Activated CD4-positive, alpha-beta T cell treated with anti-CD3 and anti-CD28 coated beads for 36 hours (primary cell): ENCODE results near the gene PAQR7. TPM values are rescaled to one million over a fixed set of nuclear protein-coding genes. Genes with fewer than 3 reads are reported as not detected.

Experiments used
- ATAC-seq: fragments of 200-7000 bp; cut with Tn5 transposase; one replicate; pipeline ENCODE4 v1.10.0; 2021; ENCODE audit warnings: mild to moderate bottlenecking, moderate library complexity
- CTCF ChIA-PET: fragments of 350-600 bp; sonication (Branson Sonifier 250); formaldehyde crosslinking; loops from one replicate; lab custom pipeline; 2021; ENCODE audit warnings: antibody characterized with exemption; lab: Charles Lee
- POLR2A ChIA-PET: fragments of 350-600 bp; sonication (Branson Sonifier 250); formaldehyde crosslinking; loops from one replicate; lab custom pipeline; 2021; ENCODE audit warnings: antibody characterized with exemption, inconsistent platforms; lab: Charles Lee
- DNase-seq: peaks from one replicate; pipeline ENCODE4 v3.0.0-alpha.2; 2020
- H3K27ac Mint-ChIP-seq: one replicate; pipeline ENCODE4 v1.8.0; 2021; ENCODE audit warnings: mixed read lengths
- H3K27me3 Mint-ChIP-seq: one replicate; pipeline ENCODE4 v1.8.0; 2021; ENCODE audit warnings: mixed read lengths
- H3K36me3 Mint-ChIP-seq: one replicate; pipeline ENCODE4 v1.8.0; 2021; ENCODE audit warnings: low read depth, mixed read lengths
- H3K4me1 Mint-ChIP-seq: one replicate; pipeline ENCODE4 v1.8.0; 2021; ENCODE audit warnings: mixed read lengths
- H3K4me3 Mint-ChIP-seq: one replicate; pipeline ENCODE4 v1.8.0; 2021; ENCODE audit warnings: mild to moderate bottlenecking, moderate library complexity, mixed read lengths
- H3K9me3 Mint-ChIP-seq: one replicate; pipeline ENCODE4 v1.8.0; 2021; ENCODE audit warnings: low read depth, mixed read lengths
- intact Hi-C, 2 experiments: fragments of 100-400 bp; cut with DNase I in 1 of 2; cut with micrococcal nuclease in 1 of 2; formaldehyde crosslinking; loops; one replicate each; pipeline versions ENCODE4 v1.14.2 to v1.15.1; 2022 to 2024; cut with DNase I, micrococcal nuclease
- total RNA-seq, 2 experiments: library from RNA; stranded (reverse); gene quantifications; one replicate each; pipeline ENCODE4 v1.2.3, GENCODE V29; 2021

Gene PAQR7
- total RNA-seq, 2 experiments from 2014 or later = 3.9 to 4.4 TPM

- Mint-ChIP-seq H3K36me3 (no peaks in the 10 kb centered on the region), H3K4me3 (no peak overlapping the region), H3K27ac (no peak overlapping the region), H3K27me3 (no peaks in the 10 kb centered on the region), H3K4me1 (peaks cover 6% of the 10 kb centered on the region), H3K9me3 (no peaks in the 10 kb centered on the region)
- no peak for ATAC-seq
- no peak for DNase-seq
- intact Hi-C loops = no loop called here
- CTCF ChIA-PET = interaction anchor here (1.1 to 1.2 kb wide), 2 partner anchors 10 to 145 kb away, joined by 3 to 4 read pairs; no protein-coding TSS in a partner anchor
- POLR2A ChIA-PET = no interaction called here
These were observed 14.0 kb upstream of the PAQR7 start for GRCh38 chr1:25889470-25889869.

GRCh38 chr1:25888426-25888987, 13.0 kb upstream of the PAQR7 start:
- H3K36me3 Mint-ChIP-seq = no peaks in the 10 kb centered on the region
- POLR2A ChIA-PET = interaction anchor here (0.6 kb wide), 1 partner anchor 162 kb away, joined by 3 read pairs; no protein-coding TSS in a partner anchor
- H3K4me1 Mint-ChIP-seq = peaks cover 6% of the 10 kb centered on the region
- CTCF ChIA-PET = interaction anchor here (0.7 to 1.2 kb wide), 4 partner anchors 9 to 146 kb away, joined by 3 to 4 read pairs (median 4); partner anchors contain the start of gene PAQR7
- no peak overlapping the region for H3K4me3 Mint-ChIP-seq
- no peaks in the 10 kb centered on the region for H3K9me3 Mint-ChIP-seq
- intact Hi-C loops = no loop called here
- DNase-seq = no peak
- no peak overlapping the region for H3K27ac Mint-ChIP-seq
- no peak for ATAC-seq
- H3K27me3 Mint-ChIP-seq = no peaks in the 10 kb centered on the region

- H3K4me3 Mint-ChIP-seq = no peak overlapping the region
- H3K27ac Mint-ChIP-seq = no peak overlapping the region
- DNase-seq = no peak
- no peaks in the 10 kb centered on the region for H3K27me3 Mint-ChIP-seq
- intact Hi-C loops = no loop called here
- ATAC-seq = no peak
- no peaks in the 10 kb centered on the region for H3K9me3 Mint-ChIP-seq
- CTCF ChIA-PET = no interaction called here
- no peaks in the 10 kb centered on the region for H3K36me3 Mint-ChIP-seq
- no peaks in the 10 kb centered on the region for H3K4me1 Mint-ChIP-seq
- POLR2A ChIA-PET = interaction anchor here (0.6 kb wide), 1 partner anchor 10 kb away, joined by 3 read pairs; no protein-coding TSS in a partner anchor
These were observed 10.1 kb upstream of the PAQR7 start for GRCh38 chr1:25885602-25886001.

- H3K9me3 Mint-ChIP-seq = no peaks in the 10 kb centered on the region
- POLR2A ChIA-PET = no interaction called here
- no peak overlapping the region for H3K4me3 Mint-ChIP-seq
- no peak for DNase-seq
- ATAC-seq = no peak
- no peak overlapping the region for H3K27ac Mint-ChIP-seq
- no peaks in the 10 kb centered on the region for H3K4me1 Mint-ChIP-seq
- H3K27me3 Mint-ChIP-seq = no peaks in the 10 kb centered on the region
- intact Hi-C loops = no loop called here
- CTCF ChIA-PET = interaction anchor here (1.1 to 1.3 kb wide), 2 partner anchors 14 to 154 kb away, joined by 4 to 5 read pairs; no protein-coding TSS in a partner anchor
- no peaks in the 10 kb centered on the region for H3K36me3 Mint-ChIP-seq
These were observed 5.8 kb upstream of the PAQR7 start for GRCh38 chr1:25881266-25881665.

- Mint-ChIP-seq H3K4me3 (no peak overlapping the region), H3K36me3 (no peaks in the 10 kb centered on the region), H3K9me3 (no peaks in the 10 kb centered on the region), H3K4me1 (no peaks in the 10 kb centered on the region), H3K27ac (no peak overlapping the region), H3K27me3 (peaks cover 2% of the 10 kb centered on the region)
- CTCF ChIA-PET = interaction anchor here (1.3 kb wide), 1 partner anchor 15 kb away, joined by 4 read pairs; no protein-coding TSS in a partner anchor
- POLR2A ChIA-PET = no interaction called here
- DNase-seq (no peak), ATAC-seq (no peak)
- intact Hi-C loops = no loop called here
These were observed 5.0 kb upstream of the PAQR7 start for GRCh38 chr1:25880518-25880917.

- Mint-ChIP-seq H3K27me3 (peaks cover 2% of the 10 kb centered on the region), H3K4me3 (no peak overlapping the region), H3K9me3 (no peaks in the 10 kb centered on the region), H3K27ac (no peak overlapping the region), H3K4me1 (peaks cover 5% of the 10 kb centered on the region), H3K36me3 (no peaks in the 10 kb centered on the region)
- DNase-seq (no peak), ATAC-seq (no peak)
- ChIA-PET POLR2A (no interaction called here), CTCF (interaction anchor here (1.2 kb wide), 1 partner anchor 9 kb away, joined by 4 read pairs; no protein-coding TSS in a partner anchor)
- intact Hi-C loops = no loop called here
These were observed 4.2 kb upstream of the PAQR7 start for GRCh38 chr1:25879675-25880074.

- H3K27me3 Mint-ChIP-seq = peaks cover 2% of the 10 kb centered on the region
- ATAC-seq (no peak), DNase-seq (no peak)
- H3K9me3 Mint-ChIP-seq = no peaks in the 10 kb centered on the region
- H3K4me3 Mint-ChIP-seq = no peak overlapping the region
- ChIA-PET POLR2A (no interaction called here), CTCF (interaction anchor here (1.0 to 1.2 kb wide), 2 partner anchors 10 to 17 kb away, joined by 3 to 4 read pairs; no protein-coding TSS in a partner anchor)
- peaks cover 5% of the 10 kb centered on the region for H3K4me1 Mint-ChIP-seq
- H3K36me3 Mint-ChIP-seq = no peaks in the 10 kb centered on the region
- no peak overlapping the region for H3K27ac Mint-ChIP-seq
- intact Hi-C loops = no loop called here
These were observed 3.2 kb upstream of the PAQR7 start for GRCh38 chr1:25878690-25879089.

- no peak overlapping the region for H3K27ac Mint-ChIP-seq
- no peak overlapping the region for H3K4me3 Mint-ChIP-seq
- ATAC-seq (no peak), DNase-seq (no peak)
- ChIA-PET POLR2A (no interaction called here), CTCF (interaction anchor here (0.8 to 1.2 kb wide), 2 partner anchors 18 to 286 kb away, joined by 4 read pairs; no protein-coding TSS in a partner anchor)
- H3K4me1 Mint-ChIP-seq = peaks cover 5% of the 10 kb centered on the region
- intact Hi-C loops = no loop called here
- no peaks in the 10 kb centered on the region for H3K9me3 Mint-ChIP-seq
- peaks cover 2% of the 10 kb centered on the region for H3K27me3 Mint-ChIP-seq
- H3K36me3 Mint-ChIP-seq = no peaks in the 10 kb centered on the region
These were observed 1.6 kb upstream of the PAQR7 start for GRCh38 chr1:25877155-25877554.

- intact Hi-C loops = no loop called here
- no peak overlapping the region for H3K27ac Mint-ChIP-seq
- no peak for ATAC-seq
- no peak overlapping the region for H3K4me3 Mint-ChIP-seq
- H3K27me3 Mint-ChIP-seq = peaks cover 2% of the 10 kb centered on the region
- POLR2A ChIA-PET = no interaction called here
- H3K4me1 Mint-ChIP-seq = peaks cover 5% of the 10 kb centered on the region
- DNase-seq = no peak
- no peaks in the 10 kb centered on the region for H3K9me3 Mint-ChIP-seq
- no peaks in the 10 kb centered on the region for H3K36me3 Mint-ChIP-seq
- CTCF ChIA-PET = interaction anchor here (1.2 to 1.4 kb wide), 2 partner anchors 19 to 293 kb away, joined by 4 read pairs; partner anchors contain the start of gene ZNF593
These were observed 1.2 kb upstream of the PAQR7 start for GRCh38 chr1:25876693-25877077.

- Mint-ChIP-seq H3K36me3 (no peaks in the 10 kb centered on the region), H3K27me3 (peaks cover 2% of the 10 kb centered on the region), H3K27ac (no peak overlapping the region), H3K4me1 (peaks cover 5% of the 10 kb centered on the region), H3K4me3 (peak overlapping the region; percentile 82), H3K9me3 (no peaks in the 10 kb centered on the region)
- intact Hi-C loops = loop anchor here in 1 of 2 experiments (1.0 kb wide), 4 partner anchors 17 to 122 kb away; partner anchors contain the start of genes AUNIP and PAFAH2
- peak; percentile 52 for ATAC-seq
- DNase-seq = no peak
- POLR2A ChIA-PET = interaction anchor here (1.0 kb wide), 1 partner anchor 122 kb away, joined by 3 read pairs; the partner anchor contains the start of gene PAFAH2
- CTCF ChIA-PET = interaction anchor here (0.6 to 1.5 kb wide), 5 partner anchors 12 to 624 kb away, joined by 3 to 4 read pairs (median 3); partner anchors contain the start of genes PAFAH2 and ZNF593
These were observed 566 bp upstream of the PAQR7 start for GRCh38 chr1:25875856-25876692.

GRCh38 chr1:25874635-25875153, 814 bp downstream of the PAQR7 start:
- ChIA-PET CTCF (interaction anchor here (0.6 to 1.5 kb wide), 6 partner anchors 14 to 503 kb away, joined by 3 to 4 read pairs (median 3); no protein-coding TSS in a partner anchor), POLR2A (interaction anchor here (1.0 kb wide), 1 partner anchor 123 kb away, joined by 3 read pairs; the partner anchor contains the start of gene PAFAH2)
- peak overlapping the region; percentile 63 for H3K27ac Mint-ChIP-seq
- DNase-seq (no peak), ATAC-seq (no peak)
- H3K27me3 Mint-ChIP-seq = peaks cover 2% of the 10 kb centered on the region
- peaks cover 5% of the 10 kb centered on the region for H3K4me1 Mint-ChIP-seq
- peak overlapping the region; percentile 82 for H3K4me3 Mint-ChIP-seq
- intact Hi-C loops = loop anchor here in 1 of 2 experiments (1.0 kb wide), 4 partner anchors 15 to 124 kb away; partner anchors contain the start of genes AUNIP and PAFAH2
- no peaks in the 10 kb centered on the region for H3K9me3 Mint-ChIP-seq
- H3K36me3 Mint-ChIP-seq = no peaks in the 10 kb centered on the region
